CD4-positive, alpha-beta T cell treated with Interleukin-17A for 1 hour (primary cell): ENCODE measurements around the gene ADCY1.
"Not testable (repeated sequence)": the region's sequence is repeated elsewhere in the genome, so short reads cannot be mapped to it uniquely, and the experiment has no call there.

Experiments
- DNase-seq: peaks from one replicate; pipeline ENCODE4 v3.0.0-alpha.2; 2020

Gene ADCY1

DNA sequence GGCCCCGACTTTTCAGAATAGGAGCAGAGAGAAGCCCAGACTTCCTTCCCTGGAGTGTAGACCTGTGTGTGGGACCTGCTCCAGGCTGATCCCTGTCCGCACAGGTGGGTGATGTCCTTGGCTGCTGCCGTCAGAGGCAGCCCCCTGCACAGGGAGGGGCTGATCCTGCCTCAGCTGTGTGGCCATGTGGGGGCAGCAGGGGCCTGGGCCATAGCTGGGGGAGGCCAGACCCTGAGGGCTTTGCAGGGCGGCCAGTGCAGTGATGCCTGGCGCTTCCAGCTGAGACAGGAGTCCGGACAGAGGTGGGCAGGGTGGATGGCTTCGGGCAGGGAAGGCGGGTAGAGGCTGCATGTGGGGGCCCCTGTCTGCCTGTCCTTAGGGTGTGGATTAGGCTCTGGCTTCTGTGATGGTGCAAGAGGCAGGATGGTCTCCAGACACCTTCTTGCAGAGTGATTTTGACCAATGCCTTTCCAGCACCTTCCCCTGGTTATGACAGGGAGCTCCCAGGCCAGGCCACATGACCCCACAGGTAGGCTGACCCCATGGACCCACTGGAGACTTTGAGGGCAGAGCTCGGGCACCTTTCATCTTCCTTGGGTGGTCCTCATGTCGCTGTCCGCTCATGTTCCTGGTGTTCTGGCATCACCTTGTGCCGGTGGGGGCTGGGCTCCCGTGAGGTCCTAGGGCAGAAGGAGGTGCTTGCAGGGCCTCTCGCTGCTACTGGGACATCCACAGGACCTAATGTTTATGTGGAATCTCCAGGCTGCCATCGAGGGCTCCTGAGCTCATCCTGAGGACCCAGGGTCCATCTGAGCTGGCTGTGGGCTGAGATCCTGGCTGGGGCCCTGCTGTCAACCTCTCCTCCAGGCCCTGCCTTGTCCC lies 141.5 kb downstream of the ADCY1 start:
- no peak for DNase-seq

DNA sequence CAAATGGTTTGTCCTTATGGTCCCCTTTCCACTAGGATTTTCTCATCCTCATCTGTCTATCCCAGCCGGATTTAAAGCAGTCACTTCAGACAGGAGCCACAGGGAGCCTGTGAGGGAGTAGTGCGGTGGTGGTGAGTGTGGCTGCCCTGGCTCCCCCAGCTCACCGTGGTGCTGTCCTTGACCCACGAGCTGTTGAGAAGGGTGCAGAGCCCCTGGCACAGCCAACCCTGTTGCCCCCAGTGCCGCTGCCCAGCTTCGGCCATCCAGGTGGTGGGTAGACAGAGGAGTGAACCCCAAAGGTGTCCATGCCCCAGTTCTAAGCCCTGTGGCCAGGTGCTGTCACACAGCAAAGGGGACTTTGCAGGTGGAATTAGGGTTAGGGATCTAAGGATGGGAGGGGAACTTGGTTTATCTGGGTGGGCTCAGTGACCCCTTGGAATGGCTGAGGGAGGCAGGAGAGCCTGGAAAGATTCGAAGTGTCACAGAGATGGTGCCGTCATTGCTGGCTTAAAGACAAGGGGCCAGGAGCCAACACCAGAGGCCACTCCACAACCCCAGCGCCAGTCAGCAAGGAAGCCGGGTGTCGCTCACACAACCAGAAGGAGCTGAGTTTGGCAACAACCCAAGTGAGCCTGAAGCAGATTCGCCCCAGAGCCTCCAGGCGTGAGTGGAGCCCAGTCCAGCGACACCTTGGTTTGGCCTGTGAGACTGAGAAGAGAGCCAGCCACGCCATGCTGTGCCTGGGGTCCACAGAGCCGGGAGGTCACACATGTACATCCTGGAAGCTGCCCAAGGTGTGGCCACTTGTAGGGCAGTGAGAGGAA lies 142.4 kb downstream of the ADCY1 start:
- DNase-seq: no peak

- DNase-seq: no peak
Observed at GRCh38 chr7:45717537-45718235, 143.5 kb downstream of the ADCY1 start.

- no peak for DNase-seq
Observed at GRCh38 chr7:45718464-45719330, 144.5 kb downstream of the ADCY1 start.

GRCh38 chr7:45720989-45721388 lies 146.8 kb downstream of the ADCY1 start:
- DNase-seq: no peak

DNA sequence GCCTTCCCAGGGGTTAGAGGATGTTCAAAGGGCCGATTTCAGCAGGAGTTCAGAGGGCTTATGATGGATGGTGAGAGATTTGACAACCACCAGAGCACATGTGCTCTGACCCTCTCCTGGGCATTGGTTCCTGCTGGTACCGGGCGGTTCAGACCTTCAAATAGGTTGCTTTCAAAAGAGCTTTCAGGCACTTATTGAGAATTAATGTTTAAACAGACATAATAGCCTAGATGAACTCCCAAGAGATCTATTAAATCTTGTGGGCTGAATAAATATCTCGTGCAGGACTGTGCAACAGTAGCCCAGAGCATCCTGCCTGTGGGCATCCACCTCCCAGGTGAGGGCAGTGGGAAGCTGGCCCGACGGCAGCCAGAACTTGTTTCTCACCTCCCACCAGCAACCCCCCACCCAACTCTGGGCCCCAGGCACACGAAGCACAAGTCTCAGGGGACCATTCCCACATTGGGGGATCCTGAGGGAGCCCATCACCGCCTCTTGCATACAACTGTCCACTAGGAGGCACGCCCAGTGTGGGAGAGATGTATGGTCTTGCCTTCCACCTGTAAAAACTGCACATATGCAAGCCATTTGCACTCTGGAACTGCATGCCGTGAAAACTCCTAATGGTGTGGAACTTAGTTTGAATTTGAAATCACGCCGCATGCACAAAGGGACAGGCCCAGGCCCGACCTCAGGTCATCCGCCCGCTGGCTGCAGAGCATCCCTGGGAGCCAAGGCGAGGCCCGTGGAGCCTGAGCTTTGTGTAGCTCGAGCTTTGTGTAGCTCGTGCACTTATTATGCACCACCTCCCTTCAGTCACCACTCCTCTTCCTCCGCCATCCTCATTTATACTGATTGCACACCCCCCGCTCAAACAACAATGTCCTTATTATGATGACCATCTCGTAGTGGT lies 147.8 kb downstream of the ADCY1 start:
- DNase-seq: no peak

GRCh38 chr7:45725231-45725630 lies 151.1 kb downstream of the ADCY1 start:
- not testable (repeated sequence) for DNase-seq

GRCh38 chr7:45726883-45727282 lies 152.7 kb downstream of the ADCY1 start:
- DNase-seq: no peak

GRCh38 chr7:45731692-45732443 lies 157.7 kb downstream of the ADCY1 start:
- not testable (repeated sequence) for DNase-seq

DNA sequence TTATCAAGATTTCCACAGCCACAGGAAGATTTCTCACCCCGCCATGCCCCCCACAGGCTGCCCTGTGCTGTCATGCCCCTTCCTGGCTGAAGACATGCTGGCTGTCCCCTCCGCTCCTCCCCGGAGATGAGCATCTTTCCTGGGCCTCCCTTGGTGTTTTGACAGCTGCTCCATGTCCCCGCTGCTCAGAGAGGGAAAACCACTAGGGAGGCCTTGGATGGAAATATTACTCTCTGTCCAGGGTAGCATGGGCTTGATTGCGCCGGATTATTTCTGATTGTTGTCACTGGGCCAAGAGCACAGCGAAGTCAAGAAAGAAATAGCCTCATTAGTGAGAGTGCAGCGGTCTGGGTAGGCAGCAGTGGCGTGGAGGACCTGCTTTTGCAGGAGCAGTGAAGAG lies 164.8 kb downstream of the ADCY1 start:
- not testable (repeated sequence) for DNase-seq

- not testable (repeated sequence) for DNase-seq
Observed at GRCh38 chr7:45740573-45740972, 166.4 kb downstream of the ADCY1 start.

- not testable (repeated sequence) for DNase-seq
Observed at GRCh38 chr7:45748976-45749375, 174.8 kb downstream of the ADCY1 start.

- DNase-seq: not testable (repeated sequence)
Observed at GRCh38 chr7:45751352-45751751, 177.2 kb downstream of the ADCY1 start.

- not testable (repeated sequence) for DNase-seq
Observed at GRCh38 chr7:45756333-45756732, 182.2 kb downstream of the ADCY1 start.

DNA sequence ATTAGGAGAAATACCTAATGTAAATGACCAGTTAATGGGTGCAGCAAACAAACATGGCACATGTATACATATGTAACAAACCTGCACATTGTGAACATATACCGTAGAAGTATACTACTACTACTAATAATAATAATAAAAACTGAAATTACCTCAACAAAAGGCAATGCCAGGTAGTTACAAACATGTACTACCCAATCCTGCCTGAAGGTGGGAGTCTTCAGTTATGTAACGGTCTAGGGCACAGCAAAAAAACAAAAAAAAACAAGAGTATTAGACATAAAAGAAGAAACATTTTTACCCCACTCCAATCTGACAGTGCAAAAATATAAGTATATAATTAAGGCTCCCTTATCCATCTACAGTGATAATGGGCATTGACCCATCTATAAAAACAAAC lies 182.6 kb downstream of the ADCY1 start:
- peak; percentile 33 for DNase-seq

- not testable (repeated sequence) for DNase-seq
Observed at GRCh38 chr7:45759464-45759863, 185.3 kb downstream of the ADCY1 start.

DNA sequence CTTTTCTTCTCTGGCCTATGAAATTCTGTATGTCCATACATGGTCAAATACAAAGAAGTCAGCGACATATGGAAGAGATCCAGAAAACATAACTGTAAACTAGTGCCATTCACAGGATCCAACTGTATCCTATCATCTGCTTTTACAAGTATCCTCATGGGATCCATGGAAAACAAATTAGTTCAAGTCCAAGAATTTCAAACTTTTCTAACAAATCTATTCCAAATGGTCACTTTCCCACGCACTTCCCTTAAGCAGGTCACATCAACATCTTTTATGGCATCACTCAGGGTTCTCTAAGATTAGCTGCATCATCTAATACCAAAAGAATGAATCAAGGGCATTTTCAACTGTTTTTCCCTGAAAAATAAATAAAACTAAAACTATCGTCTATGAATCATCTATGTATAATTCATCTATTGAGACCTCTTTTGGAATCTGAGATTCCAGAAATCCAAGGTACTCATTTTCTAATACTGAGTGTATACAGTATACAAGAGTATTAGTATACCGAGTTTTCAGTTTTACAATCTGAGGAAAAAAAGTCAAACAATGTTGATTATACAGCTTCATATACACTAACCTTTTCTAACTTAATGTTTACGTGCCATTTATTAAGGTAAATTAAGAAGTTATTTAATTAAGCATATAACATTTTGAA lies 187.5 kb downstream of the ADCY1 start:
- not testable (repeated sequence) for DNase-seq

DNA sequence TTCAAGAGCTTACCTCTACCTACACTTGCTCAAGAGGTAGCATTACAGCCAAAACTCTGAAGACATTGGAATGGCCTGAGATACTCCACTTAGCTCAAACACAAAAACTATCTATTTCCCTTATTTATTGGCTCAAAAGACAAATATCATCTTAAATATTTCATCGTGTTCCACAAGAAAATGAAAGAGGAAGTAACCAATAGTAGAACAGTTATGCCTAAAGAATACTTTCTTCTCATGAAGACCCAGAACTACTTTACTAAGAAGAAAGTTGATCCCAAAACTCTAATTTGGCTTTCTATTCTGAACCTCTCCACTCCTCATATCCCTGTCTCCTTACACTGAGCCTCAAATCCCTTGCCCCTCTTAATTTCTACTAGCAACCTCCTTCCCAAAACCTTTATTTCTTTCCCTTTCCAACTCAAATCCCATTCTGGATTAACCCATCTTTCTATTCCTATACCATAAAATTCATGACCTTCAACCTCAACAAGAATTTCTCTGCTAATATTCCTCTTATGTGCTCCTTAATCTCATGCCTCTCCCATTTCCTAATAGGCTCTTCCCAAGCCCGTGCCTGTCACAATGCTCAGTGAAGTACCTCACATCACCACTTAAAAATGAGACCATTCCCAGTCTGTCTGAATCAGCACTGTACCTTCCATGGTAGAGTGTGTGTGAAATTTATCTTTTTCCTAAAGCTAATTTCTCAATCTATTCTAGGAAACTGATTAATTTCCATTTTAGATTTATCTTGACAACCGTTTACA lies 188.2 kb downstream of the ADCY1 start:
- not testable (repeated sequence) for DNase-seq
